ENCODE results near the gene OR10G8.
A peak's percentile ranks its signal among the peaks of the same experiment; 100 is the strongest.

Gene OR10G8

GRCh38 chr11:124069429-124070401, 43.1 kb downstream of the OR10G8 start (continued):
- no peak for TF ChIP-seq ZNF645 (tag by site-specific recombination; IDR thresholded peaks at IDR 0.05)
- TF ChIP-seq ZNF610 (tag by site-specific recombination; IDR thresholded peaks at IDR 0.05; ENCODE audit: borderline replicate concordance) = no peak
- TF ChIP-seq KLF9 (tag by site-specific recombination; IDR thresholded peaks at IDR 0.05; ENCODE audit: low read depth) = peak; percentile 83
- no peak for TF ChIP-seq PRDM10 (tag by site-specific recombination; IDR thresholded peaks at IDR 0.05)
- TF ChIP-seq EGR2 (tag by site-specific recombination; IDR thresholded peaks at IDR 0.05; ENCODE audit: low read depth) = 0 out of 2 replicates have a peak, but pooled peaks have one; percentile 14
- peak; percentile 26; the same call in 1 of the 2 replicates for TF ChIP-seq GLIS1 (tag by site-specific recombination; IDR thresholded peaks at IDR 0.05)

GRCh38 chr11:124070915-124071622, 44.5 kb downstream of the OR10G8 start:
- Histone ChIP-seq H3K36me3 (ENCODE audit: control insufficient read depth in 2 of 2, insufficient read depth in 1 of 2, low read length in 2 of 2) (no peaks in the 10 kb centered on the region), H3K4me1 (ENCODE audit: control insufficient read depth, insufficient read depth, low read length) (no peaks in the 10 kb centered on the region), H3K4me3 (ENCODE audit: low read depth, low read length) (no peak overlapping the region), H3K27ac (ENCODE audit: extremely low read depth, low read depth, low read length) (no peak overlapping the region), H3K9me3 (ENCODE audit: control insufficient read depth, insufficient read depth, low read depth, low read length) (no peaks in the 10 kb centered on the region)
- TF ChIP-seq INSM2 (tag by site-specific recombination; IDR thresholded peaks at IDR 0.05) (no peak), GFI1B (tag by site-specific recombination; IDR thresholded peaks at IDR 0.05) (no peak), ZEB2 (tag by site-specific recombination; IDR thresholded peaks at IDR 0.05) (no peak), ZNF654 (tag by site-specific recombination; IDR thresholded peaks at IDR 0.05; ENCODE audit: low read depth) (peak; percentile 59), ZSCAN16 (tag by site-specific recombination; IDR thresholded peaks at IDR 0.05) (no peak), ZNF660 (tag by site-specific recombination; IDR thresholded peaks at IDR 0.05) (0 out of 2 replicates have a peak, but pooled peaks have one; percentile 14), ZNF626 (tag by site-specific recombination; IDR thresholded peaks at IDR 0.05) (no peak)
- ChIA-PET POLR2A (no interaction called here), CTCF (interaction anchor here (0.6 to 4.9 kb wide), 34 partner anchors 8 to 731 kb away, joined by 3 to 57 read pairs (median 3); partner anchors contain the start of genes OR10G7 and VWA5A)

- CTCF ChIA-PET = interaction anchor here (0.6 to 4.9 kb wide), 38 partner anchors 9 to 730 kb away, joined by 3 to 57 read pairs (median 3); partner anchors contain the start of genes OR10G7 and VWA5A
- Histone ChIP-seq H3K27ac (ENCODE audit: extremely low read depth, low read depth, low read length) (no peak overlapping the region), H3K4me1 (ENCODE audit: control insufficient read depth, insufficient read depth, low read length) (no peaks in the 10 kb centered on the region), H3K4me3 (ENCODE audit: low read depth, low read length) (no peak overlapping the region), H3K36me3 (ENCODE audit: control insufficient read depth in 2 of 2, insufficient read depth in 1 of 2, low read length in 2 of 2) (no peaks in the 10 kb centered on the region), H3K9me3 (ENCODE audit: control insufficient read depth, insufficient read depth, low read depth, low read length) (no peaks in the 10 kb centered on the region)
- POLR2A ChIA-PET = no interaction called here
- no peak for TF ChIP-seq ZNF174 (tag by site-specific recombination; IDR thresholded peaks at IDR 0.05)
- TF ChIP-seq ZNF132 (tag by site-specific recombination; IDR thresholded peaks at IDR 0.05; ENCODE audit: borderline replicate concordance) = no peak
- no peak for TF ChIP-seq ZNF362 (tag by site-specific recombination; IDR thresholded peaks at IDR 0.05)
- TF ChIP-seq ZNF223 (tag by site-specific recombination; IDR thresholded peaks at IDR 0.05) = no peak
Observed at GRCh38 chr11:124071623-124071948, 45.0 kb downstream of the OR10G8 start.

Measured in HEK293 (cell line).